Heart left ventricle (tissue), 16 donors: ENCODE measurements around the gene MSN. TPM values are rescaled to one million over a fixed set of nuclear protein-coding genes. Genes with fewer than 3 reads are reported as not detected.

Source experiments
- ATAC-seq, 4 donors: fragments of 200-7000 bp; cut with Tn5 transposase; one replicate each; pipeline ENCODE4 v1.9.1; 2020 to 2022; ENCODE audit warnings: moderate library complexity in 4 of 4, mild to moderate bottlenecking in 3 of 4, moderate number of reproducible peaks in 1 of 4
- DNase-seq, 5 donors: peaks; one replicate each; pipeline ENCODE4 v3.0.0-alpha.2; 2020
- H3K27ac ChIP-seq, 12 donors: fragments of 200-600 bp; sonication (generic) in 4 of 12; one replicate each; pipeline versions ENCODE4 v1.5.0 to v1.8.0; 2016 to 2022; ENCODE audit warnings: mild to moderate bottlenecking in 2 of 12
- H3K27me3 ChIP-seq, 9 donors: fragments of 200-600 bp; sonication (generic) in 2 of 9; one replicate each; pipeline versions ENCODE4 v1.5.1 to v1.8.0; 2016 to 2022; ENCODE audit warnings: mild to moderate bottlenecking in 3 of 9
- H3K36me3 ChIP-seq, 9 donors: fragments of 200-600 bp; sonication (generic) in 2 of 9; one replicate each; pipeline versions ENCODE4 v1.5.0 to v1.8.0; 2018 to 2022; ENCODE audit warnings: mild to moderate bottlenecking in 2 of 9
- H3K4me1 ChIP-seq, 12 donors: fragments of 200-600 bp; sonication (generic) in 4 of 12; one replicate each; pipeline versions ENCODE4 v1.5.0 to v1.8.0; 2016 to 2022; ENCODE audit warnings: mild to moderate bottlenecking in 3 of 12
- H3K4me3 ChIP-seq, 12 donors: fragments of 200-600 bp; sonication (generic) in 4 of 12; one replicate each; pipeline versions ENCODE4 v1.5.0 to v1.8.0; 2017 to 2022; ENCODE audit warnings: mild to moderate bottlenecking in 9 of 12, moderate library complexity in 4 of 12
- H3K9me3 ChIP-seq, 12 donors: fragments of 200-600 bp; sonication (generic) in 4 of 12; one replicate each; pipeline versions ENCODE4 v1.5.0 to v1.8.0; 2016 to 2022; ENCODE audit warnings: mild to moderate bottlenecking in 1 of 12
- CTCF ChIP-seq, 12 donors: fragments of 200-600 bp; sonication (generic) in 4 of 12; IDR thresholded peaks; one replicate each; pipeline versions ENCODE4 v1.5.0 to v1.8.0; 2018 to 2022; ENCODE audit warnings: antibody characterized with exemption in 12 of 12, mild to moderate bottlenecking in 5 of 12
- POLR2A ChIP-seq, 2 donors: fragments of 450-650 bp; IDR thresholded peaks; one replicate each; pipeline ENCODE4 v1.6.1; 2017; ENCODE audit warnings: antibody characterized with exemption in 2 of 2, mild to moderate bottlenecking in 2 of 2, moderate library complexity in 2 of 2
- WGBS, 4 donors: extraction: QIAGEN DNeasy Blood & Tissue Kit in 2 of 4; methylation state at CpG; one replicate each; pipeline versions ENCODE4 v1.1.5 to v1.1.7; 2013 to 2018; 5-methylcytosine and 5-hydroxymethylcytosine counted together
- intact Hi-C, 10 donors: fragments of 100-400 bp; cut with DNase I; formaldehyde crosslinking; loops; one replicate each; pipeline versions ENCODE4 v1.11.1 to v1.14.2; 2022
- polyA plus RNA-seq, 2 donors: library from polyadenylated mRNA; stranded (reverse); fragments of 200-250 nt; gene quantifications; one replicate each; pipeline ENCODE4 v1.2.3, GENCODE V29; 2013
- total RNA-seq, 9 donors: library from RNA; depleted of rRNA in 2 of 9; stranded (reverse); fragments of >200 nt in 2 of 9; fragmentation: NEBNext Ultra II Directional in 3 of 9; extraction: Animal tissue kit (Norgen Biotek cat#: 25700) in 3 of 9; gene quantifications; one replicate each; pipeline versions ENCODE4 v1.1.0 to v1.2.4, GENCODE V29; 2016 to 2023
- donor health status: ischemic (EF 13 %, LVEDD 7.1; RV severe dilation, severe dysfunction).
- donor health status: healthy with polysubstance abuse.
- donor health status: DM: no; HTN: yes; CAD: no.
- donor health status: DM: no; HTN: no; CAD: no.
- donor health status: ischemic (EF 25% LVEDD 6.9; RV normal size, moderate dysfunction).
- donor health status: ischemic (EF 25% LVEDD 5.7; RV mildly dilated, moderate dysfunction).
- donor health status: healthy.
- donor health status: DM: yes; HTN: yes; CAD: no.
- donor health status: ischemic (EF 35%, LVEDD 5.7; RV mildly dilated, moderate dysfunction).
- donor health status: nonischemic (EF 11% LVEDD 7.7; RV severe dilation, severe dysfunction).
- donor health status: DM: yes; HTN: yes; CAD: no.
- donor health status: PGD.
- donor health status: ischemic (EF 29% LVEDD 5.4; RV normal size, mild dysfunction).
- donor health status: nonischemic (EF 23%, LVEDD 6.1; RV moderate dilation, normal function).

The MSN gene
- total and polyA plus RNA-seq, 11 donors, result 48.9 to 298 (median 153) TPM

GRCh38 chrX:65702956-65703355 lies 35.5 kb downstream of the MSN start:
- H3K36me3 ChIP-seq, result peaks cover 0 to 5% (median 0%) of the 10 kb centered on the region in 9 donors
- no peaks in the 10 kb centered on the region for H3K27me3 ChIP-seq
- H3K4me3 ChIP-seq, result no peak overlapping the region
- TF ChIP-seq POLR2A (IDR thresholded peaks at IDR 0.05) (no peak), CTCF (IDR thresholded peaks at IDR 0.05) (no peak)
- ATAC-seq (no peak), DNase-seq (no peak)
- intact Hi-C loops, result loop anchor here in 6 of 10 donors (5.0 to 10.0 kb wide), 3 partner anchors 36 to 108 kb away; partner anchors contain the start of gene MSN (in 1 of the 6)
- H3K27ac ChIP-seq, result peak overlapping the region in 10 of 12 donors; percentile 19 to 85 (median 79)
- peaks cover 0 to 97% (median 79%) of the 10 kb centered on the region in 12 donors for H3K4me1 ChIP-seq
- no peaks in the 10 kb centered on the region for H3K9me3 ChIP-seq
- 49 to 66% (median 60%) methylated on average over 2 of the region's 2 CpGs for WGBS, 4 donors

- no peak for TF ChIP-seq POLR2A (IDR thresholded peaks at IDR 0.05)
- TF ChIP-seq CTCF (IDR thresholded peaks at IDR 0.05), result no peak
- no peaks in the 10 kb centered on the region for H3K27me3 ChIP-seq
- ATAC-seq, result no peak
- no peak overlapping the region for H3K4me3 ChIP-seq
- peak overlapping the region; percentile 61 to 85 (median 78) for H3K27ac ChIP-seq
- intact Hi-C loops, result loop anchor here in 7 of 10 donors (2.0 to 10.0 kb wide), 6 partner anchors 33 to 282 kb away; partner anchors contain the start of gene MSN (in 2 of the 7)
- no peaks in the 10 kb centered on the region for H3K9me3 ChIP-seq
- peaks cover 0 to 88% (median 56%) of the 10 kb centered on the region in 12 donors for H3K4me1 ChIP-seq
- WGBS, 4 donors, result 39 to 59% (median 52%) methylated on average over 5 of the region's 5 CpGs
- DNase-seq, result no peak
- H3K36me3 ChIP-seq, result peaks cover 0 to 5% (median 0%) of the 10 kb centered on the region in 9 donors
Measured at GRCh38 chrX:65705439-65705838, 38.0 kb downstream of the MSN start.

- peaks cover 0 to 82% (median 50%) of the 10 kb centered on the region in 12 donors for H3K4me1 ChIP-seq
- no peaks in the 10 kb centered on the region for H3K27me3 ChIP-seq
- intact Hi-C loops, result loop anchor here in 7 of 10 donors (2.0 to 10.0 kb wide), 7 partner anchors 15 to 281 kb away; partner anchors contain the start of gene MSN (in 2 of the 7)
- H3K9me3 ChIP-seq, result no peaks in the 10 kb centered on the region
- no peak overlapping the region for H3K4me3 ChIP-seq
- peaks cover 0 to 5% (median 0%) of the 10 kb centered on the region in 9 donors for H3K36me3 ChIP-seq
- ATAC-seq (peak; percentile 84 to 92 (median 86)), DNase-seq (peak; percentile 45 to 79 (median 61))
- H3K27ac ChIP-seq, result peak overlapping the region; percentile 61 to 85 (median 78)
- TF ChIP-seq POLR2A (IDR thresholded peaks at IDR 0.05), result no peak
- no peak for TF ChIP-seq CTCF (IDR thresholded peaks at IDR 0.05)
- 12 to 30% (median 26%) methylated on average over 5 of the region's 5 CpGs for WGBS, 4 donors
Measured at GRCh38 chrX:65706041-65706828, 38.8 kb downstream of the MSN start.

GRCh38 chrX:65707151-65707550 lies 39.7 kb downstream of the MSN start:
- no peak for TF ChIP-seq POLR2A (IDR thresholded peaks at IDR 0.05)
- TF ChIP-seq CTCF (IDR thresholded peaks at IDR 0.05), result no peak
- ATAC-seq, result no peak
- Histone ChIP-seq H3K9me3 (no peaks in the 10 kb centered on the region), H3K27me3 (no peaks in the 10 kb centered on the region), H3K27ac (peak overlapping the region in 11 of 12 donors; percentile 31 to 85 (median 78)), H3K36me3 (no peaks in the 10 kb centered on the region), H3K4me3 (no peak overlapping the region), H3K4me1 (peaks cover 0 to 82% (median 52%) of the 10 kb centered on the region in 12 donors)
- intact Hi-C loops, result loop anchor here in 7 of 10 donors (2.0 to 10.0 kb wide), 7 partner anchors 14 to 280 kb away; partner anchors contain the start of gene MSN (in 2 of the 7)
- DNase-seq, result no peak
- WGBS, 4 donors, result 33 to 56% (median 47%) methylated on average over 2 of the region's 2 CpGs
